D721Med (cell line): ENCODE measurements around the gene MR1.

Experiments
- DNase-seq: peaks from one replicate; pipeline ENCODE4 v3.0.0; 2011; ENCODE audit warnings: low spot score; ENCODE audit not compliant: insufficient read length
- FAIRE-seq: peaks from 2 replicates; lab custom pipeline; 2011; peaks lifted over from hg19 to GRCh38; lab: Jason Lieb, UNC
- TF ChIP-seq, protein P1 (sequence below): IDR thresholded peaks from 2 replicates; pipeline ENCODE4 v1.5.1; 2012; ENCODE audit warnings: mild to moderate bottlenecking, control low read depth; ENCODE audit not compliant: insufficient read depth; ENCODE audit errors: missing control alignments

MR1 gene

DNA sequence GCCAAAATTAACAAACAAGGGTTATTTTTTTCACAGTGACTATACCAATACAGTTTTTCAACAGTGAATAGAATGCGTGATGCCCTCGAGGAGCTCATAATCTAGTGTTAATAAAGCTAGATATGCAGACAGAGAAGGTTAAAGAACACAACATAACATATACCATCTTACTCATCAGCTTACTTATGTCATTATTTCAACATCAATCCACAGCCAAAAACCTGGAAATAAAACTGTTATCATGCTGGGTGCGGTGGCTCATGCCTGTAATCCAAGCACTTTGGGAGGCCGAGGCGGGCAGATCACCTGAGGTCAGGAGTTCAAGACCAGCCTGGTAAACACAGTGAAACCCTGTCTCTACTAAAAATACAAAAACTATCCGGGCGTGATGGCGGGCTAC lies 17.2 kb upstream of the MR1 start:
- FAIRE-seq (no peak), DNase-seq (no peak)
- TF ChIP-seq, protein P1, sequence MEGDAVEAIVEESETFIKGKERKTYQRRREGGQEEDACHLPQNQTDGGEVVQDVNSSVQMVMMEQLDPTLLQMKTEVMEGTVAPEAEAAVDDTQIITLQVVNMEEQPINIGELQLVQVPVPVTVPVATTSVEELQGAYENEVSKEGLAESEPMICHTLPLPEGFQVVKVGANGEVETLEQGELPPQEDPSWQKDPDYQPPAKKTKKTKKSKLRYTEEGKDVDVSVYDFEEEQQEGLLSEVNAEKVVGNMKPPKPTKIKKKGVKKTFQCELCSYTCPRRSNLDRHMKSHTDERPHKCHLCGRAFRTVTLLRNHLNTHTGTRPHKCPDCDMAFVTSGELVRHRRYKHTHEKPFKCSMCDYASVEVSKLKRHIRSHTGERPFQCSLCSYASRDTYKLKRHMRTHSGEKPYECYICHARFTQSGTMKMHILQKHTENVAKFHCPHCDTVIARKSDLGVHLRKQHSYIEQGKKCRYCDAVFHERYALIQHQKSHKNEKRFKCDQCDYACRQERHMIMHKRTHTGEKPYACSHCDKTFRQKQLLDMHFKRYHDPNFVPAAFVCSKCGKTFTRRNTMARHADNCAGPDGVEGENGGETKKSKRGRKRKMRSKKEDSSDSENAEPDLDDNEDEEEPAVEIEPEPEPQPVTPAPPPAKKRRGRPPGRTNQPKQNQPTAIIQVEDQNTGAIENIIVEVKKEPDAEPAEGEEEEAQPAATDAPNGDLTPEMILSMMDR = no peak

DNA sequence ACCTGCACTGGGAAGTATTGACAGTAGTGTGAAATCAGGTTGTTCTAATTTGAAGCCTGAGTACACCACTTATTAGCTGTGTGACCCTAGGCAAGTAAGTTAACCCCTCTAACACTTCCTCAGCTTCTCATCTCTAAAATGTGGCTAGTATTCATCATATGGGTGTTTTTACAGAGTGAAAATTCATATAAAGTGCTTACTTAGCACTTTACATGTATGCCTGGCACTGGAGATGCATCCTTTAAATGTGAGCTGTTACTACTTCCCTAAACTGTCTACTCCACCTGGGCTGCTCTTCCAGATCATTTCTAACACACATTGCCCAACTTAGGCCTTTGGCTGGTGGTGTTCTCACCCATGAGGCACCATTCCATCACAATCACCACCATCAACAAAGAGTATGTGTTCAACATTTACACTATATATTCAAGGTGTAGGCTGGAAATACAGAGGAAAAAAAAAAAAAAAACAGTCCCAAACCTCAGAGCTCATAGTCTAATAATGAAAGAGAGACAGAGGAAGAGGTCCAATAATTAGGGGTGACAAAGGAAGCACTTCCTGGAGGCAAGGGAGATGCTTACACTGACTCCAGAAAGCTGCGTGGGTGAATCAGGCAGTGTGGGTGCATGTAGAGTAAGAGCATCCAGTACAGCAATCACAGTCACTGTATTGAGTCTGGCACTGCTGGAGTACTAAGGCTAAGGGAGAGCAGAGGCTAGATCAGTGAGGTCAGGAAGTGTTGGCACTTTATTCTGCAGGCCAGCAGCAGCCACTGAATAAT lies 14.7 kb upstream of the MR1 start:
- FAIRE-seq (no peak), DNase-seq (no peak)
- TF ChIP-seq, protein P1 = no peak

GRCh38 chr1:181021159-181021558 lies 12.6 kb upstream of the MR1 start:
- DNase-seq = no peak
- TF ChIP-seq, protein P1 = no peak
- FAIRE-seq = no peak

GRCh38 chr1:181021811-181022434 lies 11.9 kb upstream of the MR1 start:
- TF ChIP-seq, protein P1 = no peak
- no peak for FAIRE-seq
- DNase-seq = no peak

DNA sequence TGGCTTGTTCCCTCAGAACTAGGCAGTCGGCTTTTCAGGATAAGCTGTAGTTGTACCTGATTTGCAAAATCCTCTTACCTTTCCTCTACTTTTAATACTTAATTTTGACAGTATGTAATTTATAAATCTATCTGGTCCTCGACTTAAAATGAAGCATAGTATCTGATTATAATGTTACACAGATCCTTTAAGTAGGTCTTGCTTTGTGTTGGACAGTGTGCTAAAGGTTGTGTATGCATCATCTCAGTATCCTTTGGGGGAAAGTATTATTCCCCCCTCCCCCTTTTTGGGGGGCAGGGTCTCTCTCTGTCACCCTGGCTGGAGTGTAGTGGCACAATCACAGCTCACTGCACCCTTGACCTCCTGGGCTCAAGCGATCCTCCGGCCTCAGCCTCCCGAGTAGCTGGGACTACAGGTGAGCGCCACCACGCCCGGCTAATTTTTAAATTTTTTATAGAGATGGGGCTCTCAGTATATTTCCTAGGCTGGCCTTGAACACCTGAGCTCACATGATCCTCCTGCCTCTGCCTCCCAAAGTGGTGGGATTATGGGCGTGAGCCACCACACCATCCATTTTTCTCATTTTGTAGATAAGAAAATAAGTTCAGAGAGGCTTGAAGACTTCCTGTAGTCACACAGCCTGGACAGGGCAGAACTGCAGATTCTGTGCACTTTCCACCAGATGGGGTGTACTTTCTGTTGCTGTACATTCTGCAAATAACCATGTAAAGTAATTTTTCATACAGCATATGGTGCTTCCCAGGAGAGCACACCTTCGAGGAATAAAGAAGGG lies 10.3 kb upstream of the MR1 start:
- no peak for DNase-seq
- FAIRE-seq = peak; percentile 21
- TF ChIP-seq, protein P1 = no peak

DNA sequence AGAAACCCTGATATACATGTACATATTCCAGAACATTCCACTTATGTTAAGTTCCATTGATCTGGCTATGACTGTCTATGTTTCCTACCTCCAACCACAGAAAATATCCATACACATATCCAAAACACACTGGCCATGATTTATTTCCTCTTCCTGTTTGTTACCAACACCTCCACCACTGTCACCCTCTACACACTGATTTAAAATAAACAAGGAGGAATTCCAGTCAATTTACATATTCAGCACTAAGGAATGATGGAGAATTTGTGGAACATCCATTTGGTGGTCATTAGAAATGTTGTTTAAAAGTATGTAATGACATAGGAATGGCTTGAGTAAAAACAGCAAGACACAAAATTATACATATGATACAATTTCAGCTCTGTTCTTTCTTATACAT lies 5.6 kb upstream of the MR1 start:
- FAIRE-seq (no peak), DNase-seq (no peak)
- TF ChIP-seq, protein P1 = no peak
